SW480 (cell line): ENCODE results near the gene MMAB.
A peak's percentile ranks its signal among the peaks of the same experiment; 100 is the strongest.

Experiments
- DNase-seq: peaks from one replicate; pipeline ENCODE4 v3.0.0-alpha.2; 2016; ENCODE audit warnings: low spot score

The MMAB gene

DNA sequence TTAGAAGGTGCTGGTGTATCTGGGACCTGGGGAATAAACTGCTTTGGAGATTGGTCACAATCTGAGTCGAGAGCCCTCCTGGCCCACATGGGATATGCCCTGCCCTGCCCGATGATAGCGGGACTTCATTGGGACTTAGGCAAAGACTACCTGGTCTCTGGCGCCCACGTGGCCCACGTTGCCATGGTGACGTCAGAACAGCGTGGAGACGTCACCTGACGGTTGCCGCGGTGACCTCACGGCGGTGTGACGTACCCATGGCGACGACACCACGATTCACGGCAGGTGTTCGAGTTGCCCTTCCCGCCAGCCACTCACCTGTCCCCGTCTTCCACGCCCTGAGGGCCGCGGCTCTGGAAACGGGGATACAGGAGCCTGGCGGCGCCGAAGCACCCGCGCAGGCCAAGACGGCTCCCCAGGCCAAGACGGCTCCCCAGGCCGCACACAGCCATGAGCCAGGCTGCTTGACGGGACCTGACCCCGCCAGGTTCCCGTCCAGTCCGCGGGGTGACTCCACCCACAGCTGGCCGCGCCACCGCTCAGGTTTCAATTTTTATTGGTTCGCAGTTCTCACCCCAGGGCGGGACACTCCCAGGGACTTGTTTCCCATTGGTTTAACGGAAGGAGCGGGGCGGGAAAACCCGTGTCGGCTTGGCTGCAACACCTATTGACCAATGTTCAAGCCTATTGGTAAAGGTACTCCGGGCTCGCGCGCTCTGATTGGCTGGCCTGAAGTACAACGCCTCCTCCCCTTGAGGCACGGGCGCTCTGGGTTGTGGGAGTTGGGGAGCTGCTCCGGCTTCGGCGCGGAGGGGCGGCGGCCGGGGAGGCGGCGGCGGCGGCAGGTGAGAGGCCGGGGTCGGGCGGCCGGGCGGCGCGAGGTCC, at the start of gene MMAB, which contains the start of gene MVK:
MMAB (minus strand) TSS at position 476 of the 885 bp plus-strand sequence; CDS start at position 452, 24 bp downstream.
MVK (plus strand) TSS at position 766 of the 885 bp plus-strand sequence. CDS start 1,029 bp downstream, outside the sequence.
- peak; percentile 99 for DNase-seq

DNA sequence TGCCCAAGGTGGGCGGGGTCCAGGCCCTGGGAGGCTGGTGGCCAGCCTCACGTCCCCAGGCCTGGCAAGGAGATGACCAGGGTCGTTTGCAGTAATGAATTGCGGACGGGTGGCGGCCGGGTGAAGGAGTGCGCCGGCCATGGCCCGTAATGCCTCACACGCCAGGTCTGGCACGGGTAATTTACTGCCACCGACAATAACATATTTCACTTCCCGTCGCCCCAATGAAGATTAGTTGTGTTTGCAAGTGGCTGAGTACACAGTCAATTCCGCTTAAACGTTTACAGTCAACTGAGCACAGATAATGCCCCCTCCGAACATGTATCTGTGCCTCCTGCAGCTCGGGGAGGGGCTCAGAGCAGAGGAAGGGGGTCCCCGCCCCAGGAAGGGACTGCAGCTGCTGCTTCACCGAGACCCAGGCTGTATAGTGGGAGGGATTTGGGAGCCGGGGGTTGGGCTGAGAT, 48.6 kb upstream of the MMAB start:
- peak; percentile 40 for DNase-seq

DNA sequence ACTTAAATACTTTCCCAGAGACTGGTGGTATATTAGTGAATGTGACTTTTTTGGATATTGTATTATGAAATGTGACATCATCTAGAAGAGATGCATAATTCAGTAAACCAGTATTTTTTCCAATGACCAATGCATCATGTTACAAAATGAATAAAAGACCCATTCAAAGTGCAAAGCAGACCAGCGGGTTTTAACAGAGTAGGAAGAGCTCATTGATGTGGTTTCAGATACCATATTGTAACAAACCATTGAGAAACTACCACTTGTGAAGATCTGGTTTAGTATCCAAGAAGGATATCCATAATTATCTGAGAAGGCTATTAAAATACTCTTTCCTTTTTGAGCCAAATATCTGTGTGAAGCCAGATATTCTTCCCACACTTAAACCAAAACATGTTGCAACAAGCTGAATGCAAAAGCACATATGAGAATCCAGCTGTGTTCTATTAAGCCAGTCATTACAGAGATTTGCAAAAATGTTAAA, 47.9 kb upstream of the MMAB start:
- DNase-seq, result peak; percentile 86

- no peak for DNase-seq
Measured at GRCh38 chr12:109619002-109619604, 45.8 kb upstream of the MMAB start.

- DNase-seq, result no peak
Measured at GRCh38 chr12:109618082-109618481, 44.8 kb upstream of the MMAB start.

DNA sequence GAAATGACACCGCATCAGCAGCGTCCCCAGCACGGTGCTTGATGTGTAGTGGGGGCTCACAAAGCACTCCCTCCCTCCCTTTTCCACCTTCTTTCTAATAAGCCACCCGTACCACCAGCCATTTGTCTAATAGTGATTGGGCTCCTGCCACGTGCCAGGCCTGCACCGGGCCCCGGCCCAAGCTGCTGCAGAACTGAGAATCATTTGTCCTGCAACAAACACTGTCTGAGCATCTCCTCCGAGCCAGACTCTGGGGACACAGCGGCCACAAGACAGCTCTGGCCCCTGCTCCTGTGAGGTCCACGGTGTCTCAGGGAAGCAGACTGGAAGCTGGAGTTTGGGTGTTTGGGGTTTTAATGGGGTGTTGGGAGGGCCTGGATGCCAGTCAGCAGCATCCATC, 44.2 kb upstream of the MMAB start:
- DNase-seq, result no peak

DNA sequence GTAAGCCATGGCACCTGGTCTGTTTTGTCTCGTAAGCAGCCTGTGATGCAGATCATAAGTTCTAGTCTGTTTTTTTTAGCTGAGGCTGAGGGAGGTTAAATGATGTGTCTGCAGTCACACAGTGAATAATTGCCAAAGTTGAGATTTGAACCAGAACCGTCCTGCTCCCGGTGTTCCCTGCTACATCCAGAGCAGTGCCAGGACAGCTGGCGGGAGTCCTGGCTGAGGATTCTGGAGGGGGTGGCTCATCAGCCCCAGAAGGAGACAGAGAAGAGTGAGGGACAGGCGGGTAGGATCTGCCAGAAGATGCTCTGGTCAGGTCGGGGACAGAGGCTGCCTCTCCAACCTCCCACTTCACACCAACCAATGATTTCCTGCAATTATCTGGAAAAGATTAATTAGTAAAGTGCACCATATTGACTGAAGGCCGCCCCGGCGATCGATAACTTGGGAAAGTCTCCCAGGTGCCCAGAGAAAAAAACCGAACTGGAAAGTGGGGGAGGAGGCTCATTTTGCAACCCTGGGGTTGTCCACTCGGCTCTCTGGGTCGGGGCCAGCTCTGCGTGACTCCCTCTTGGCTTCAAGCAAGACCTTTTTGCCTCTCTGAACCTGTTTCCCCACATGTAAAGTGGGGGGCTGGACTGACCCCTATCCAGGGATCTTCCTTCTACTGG, 42.4 kb upstream of the MMAB start:
- DNase-seq, result no peak

- DNase-seq, result no peak
Measured at GRCh38 chr12:109613649-109614455, 40.5 kb upstream of the MMAB start.

- DNase-seq, result no peak
Measured at GRCh38 chr12:109612975-109613502, 39.7 kb upstream of the MMAB start.

DNA sequence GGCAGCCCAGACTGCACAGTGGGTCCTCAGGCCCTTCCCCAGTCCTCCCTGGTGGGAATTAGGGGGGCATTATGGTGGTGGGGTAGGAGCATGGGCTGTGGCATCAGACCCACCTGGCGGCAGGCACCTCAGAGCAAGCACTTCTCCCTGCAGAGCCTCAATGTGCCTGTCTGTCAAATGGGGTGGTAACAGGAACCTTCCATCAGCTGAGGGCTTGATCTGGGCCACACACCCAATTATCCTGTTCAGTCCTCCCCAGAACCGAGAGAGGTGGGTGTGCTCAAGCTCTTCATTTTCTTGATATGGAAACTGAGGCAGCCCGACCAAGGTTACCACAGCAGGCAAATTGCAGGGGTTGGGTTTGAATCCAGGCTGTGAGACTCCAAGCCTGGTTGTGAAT, 38.7 kb upstream of the MMAB start:
- DNase-seq, result no peak

GRCh38 chr12:109611223-109611622, 37.9 kb upstream of the MMAB start:
- no peak for DNase-seq

DNA sequence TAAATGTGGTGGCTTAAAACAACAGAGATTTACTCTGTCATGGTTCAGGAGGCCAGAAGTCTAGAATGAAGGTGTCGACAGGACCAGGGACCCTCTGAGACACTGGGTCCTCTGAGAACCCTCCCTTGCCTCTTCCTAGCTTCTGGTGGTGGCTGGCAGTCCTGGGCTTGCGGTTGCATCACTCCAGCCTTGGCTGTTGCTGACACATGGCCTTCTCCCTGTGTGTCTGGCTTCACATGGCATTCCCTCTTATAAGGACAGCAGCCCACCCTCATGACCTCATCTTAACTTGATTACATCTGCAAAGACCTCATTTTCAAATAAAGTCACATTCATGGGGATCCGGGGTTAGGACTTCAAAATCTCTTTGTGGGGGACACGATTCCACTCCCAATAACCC, 37.2 kb upstream of the MMAB start:
- DNase-seq, result no peak

DNA sequence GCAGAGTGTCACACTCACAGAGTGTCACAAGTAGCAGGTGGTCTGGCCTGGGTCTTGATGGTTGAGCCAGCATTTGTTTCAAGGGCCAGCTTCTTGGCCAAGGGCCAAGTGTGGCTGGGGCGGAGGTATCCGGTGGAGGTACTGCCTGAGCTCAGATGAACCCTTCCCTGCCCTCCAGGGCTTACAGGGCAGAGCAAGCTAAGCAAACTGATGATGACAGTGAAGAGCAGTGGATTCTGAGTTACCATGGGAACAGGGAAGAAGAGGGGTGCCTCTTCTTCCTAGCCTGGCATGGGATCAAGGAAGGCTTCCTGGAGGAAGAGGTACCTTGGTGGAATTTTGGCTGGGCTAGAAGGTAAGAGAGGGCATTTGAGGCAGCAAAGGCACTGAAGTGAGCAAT, 36.0 kb upstream of the MMAB start:
- no peak for DNase-seq

GRCh38 chr12:109608793-109609192, 35.5 kb upstream of the MMAB start:
- no peak for DNase-seq

DNA sequence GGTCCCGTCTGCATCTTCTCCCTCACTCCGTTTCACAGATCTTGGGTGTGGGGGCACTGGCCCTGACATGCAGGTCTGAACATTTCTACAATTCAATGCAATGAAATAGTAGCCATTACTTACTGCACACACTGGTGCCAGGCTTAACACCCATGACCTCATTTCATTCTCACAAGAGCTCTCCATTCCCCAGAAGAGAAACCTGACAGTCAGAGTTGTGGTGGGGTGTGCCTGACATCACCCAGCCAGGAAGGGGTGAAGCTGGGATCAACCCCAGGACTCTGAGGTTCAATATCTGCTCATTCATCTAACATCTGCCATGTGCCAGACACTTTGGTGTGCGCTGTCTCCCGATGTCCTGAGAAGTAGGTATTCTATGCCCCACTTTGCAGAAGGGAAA, 35.0 kb upstream of the MMAB start:
- no peak for DNase-seq

DNA sequence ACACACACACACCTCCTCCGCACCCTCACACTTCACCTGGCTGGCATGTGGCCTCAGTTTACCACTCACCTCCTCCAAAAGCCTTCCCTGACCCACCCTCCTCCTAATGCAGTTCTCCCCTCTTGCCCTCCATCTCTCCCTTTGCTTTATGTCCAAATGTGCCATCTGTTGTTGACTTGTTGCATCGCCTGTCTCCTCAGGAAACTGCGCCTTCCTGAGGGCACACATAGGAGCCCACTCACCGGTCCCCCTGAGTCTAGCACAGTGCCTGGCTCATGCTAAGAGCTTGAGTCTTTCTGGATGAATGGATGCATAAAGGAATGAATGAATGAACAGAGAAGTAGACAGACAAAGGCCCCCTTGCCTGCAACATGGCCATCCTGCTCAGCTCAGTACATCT, 34.3 kb upstream of the MMAB start:
- no peak for DNase-seq

GRCh38 chr12:109606320-109607028, 33.2 kb upstream of the MMAB start:
- DNase-seq, result no peak

- DNase-seq, result no peak
Measured at GRCh38 chr12:109605599-109606228, 32.4 kb upstream of the MMAB start.

GRCh38 chr12:109605016-109605415, 31.7 kb upstream of the MMAB start:
- DNase-seq, result no peak

- DNase-seq, result no peak
Measured at GRCh38 chr12:109604132-109604585, 30.9 kb upstream of the MMAB start.
